Stimulated activated CD4-positive, alpha-beta T cell treated with anti-CD3 and anti-CD28 coated beads, Interleukin-2, amount 100 ng/mL, for 48 hours (primary cell): ENCODE data around the gene MED13.
"Not testable (repeated sequence)": the region's sequence is repeated elsewhere in the genome, so short reads cannot be mapped to it uniquely, and the experiment has no call there.

Source experiments
- DNase-seq, 2 donors: peaks; one replicate each; pipeline ENCODE4 v3.0.0-alpha.2; 2020

Gene MED13

GRCh38 chr17:61996916-61997605 lies 68.0 kb downstream of the MED13 start:
- no peak for DNase-seq

DNA sequence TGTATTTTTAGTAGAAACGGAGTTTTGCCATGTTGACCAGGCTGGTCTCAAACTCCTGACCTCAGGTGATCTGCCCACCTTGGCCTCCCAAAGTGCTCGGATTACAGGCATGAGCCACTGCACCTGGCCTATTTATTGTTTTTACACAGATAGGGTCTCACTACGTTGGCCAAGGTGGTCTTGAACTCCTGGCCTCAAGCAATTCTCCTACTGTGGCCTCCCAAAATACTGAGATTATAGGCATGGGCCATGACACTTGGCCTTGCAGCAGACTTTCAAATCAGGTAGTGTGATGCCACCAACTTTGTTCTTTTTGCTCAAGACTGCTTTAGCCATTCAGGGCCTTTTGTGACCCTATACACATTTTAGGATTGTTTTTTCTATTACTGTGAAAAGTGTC lies 75.6 kb downstream of the MED13 start:
- DNase-seq: no peak

DNA sequence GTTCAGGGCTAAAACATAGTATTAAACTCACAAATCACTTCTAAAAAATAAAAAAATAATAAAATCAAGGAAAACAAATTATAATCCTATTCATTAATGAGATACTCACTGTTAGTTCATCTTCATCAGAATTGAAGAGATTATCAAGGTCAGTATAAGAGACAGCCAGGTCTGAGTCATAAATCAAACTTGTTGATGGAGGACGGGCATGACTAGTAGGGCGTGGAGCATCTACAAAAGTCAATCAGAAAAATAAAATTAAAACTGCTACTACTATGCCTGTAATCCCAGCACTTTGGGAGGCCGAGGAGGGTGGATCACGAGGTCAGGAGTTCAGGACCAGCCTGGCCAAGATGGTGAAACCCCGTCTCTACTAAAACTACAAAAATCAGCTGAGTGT lies 78.2 kb downstream of the MED13 start:
- DNase-seq: no peak

DNA sequence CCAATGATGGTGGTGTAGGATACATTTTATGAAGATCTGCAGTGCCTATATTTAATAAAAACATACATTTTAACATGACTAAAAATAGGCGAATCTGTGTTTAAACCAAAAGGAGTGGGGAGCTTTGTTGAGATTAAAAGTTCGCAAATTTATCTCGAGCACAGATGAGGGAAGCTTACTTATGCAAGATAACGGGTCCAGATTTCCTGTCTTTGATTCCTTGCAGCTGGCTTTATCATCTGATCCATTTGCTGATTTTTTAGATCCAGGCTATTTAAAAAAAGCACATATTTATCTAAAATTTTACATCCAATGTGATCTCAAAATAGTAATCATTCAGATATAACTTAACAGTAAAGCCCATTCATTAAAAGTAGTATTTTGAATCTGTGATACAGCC lies 80.3 kb downstream of the MED13 start:
- no peak for DNase-seq

DNA sequence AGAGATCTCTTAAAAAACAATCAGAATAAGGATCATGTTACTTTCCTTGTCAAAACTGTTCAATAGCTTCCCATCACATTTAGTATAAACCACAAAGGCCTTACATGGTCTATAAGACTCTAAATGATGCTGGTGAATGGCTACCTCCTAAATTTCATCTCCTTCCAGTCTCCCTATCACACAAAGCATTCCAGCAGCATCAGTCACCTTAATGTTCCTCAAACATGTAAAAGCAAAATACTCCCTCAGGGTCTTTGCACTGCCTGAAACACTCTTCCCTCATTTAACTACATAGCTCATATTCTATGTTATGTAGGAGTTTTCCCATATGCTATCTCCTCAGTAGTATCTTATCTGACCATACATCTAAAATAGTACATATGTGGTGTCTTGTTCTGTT lies 83.8 kb downstream of the MED13 start:
- no peak for DNase-seq

GRCh38 chr17:61980535-61980934 lies 84.5 kb downstream of the MED13 start:
- no peak for DNase-seq

DNA sequence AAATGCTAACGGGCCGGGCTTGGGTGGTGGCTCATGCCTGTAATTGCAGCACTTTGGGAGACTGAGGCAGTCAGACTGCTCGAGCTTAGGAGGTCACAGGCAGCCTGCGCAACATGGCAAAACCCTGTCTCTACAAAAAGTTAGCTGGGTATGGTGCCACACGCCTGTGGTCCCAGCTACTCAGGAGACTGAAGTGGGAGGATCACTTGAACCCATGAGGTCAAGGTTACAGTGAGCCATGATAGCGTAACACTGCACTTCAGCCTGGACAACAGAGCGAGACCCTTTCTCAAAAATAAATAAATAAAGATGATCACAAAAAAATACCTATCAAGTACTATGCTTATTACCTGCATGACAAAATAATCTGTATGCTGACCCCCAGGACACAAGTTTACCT lies 91.0 kb downstream of the MED13 start:
- DNase-seq: no peak

DNA sequence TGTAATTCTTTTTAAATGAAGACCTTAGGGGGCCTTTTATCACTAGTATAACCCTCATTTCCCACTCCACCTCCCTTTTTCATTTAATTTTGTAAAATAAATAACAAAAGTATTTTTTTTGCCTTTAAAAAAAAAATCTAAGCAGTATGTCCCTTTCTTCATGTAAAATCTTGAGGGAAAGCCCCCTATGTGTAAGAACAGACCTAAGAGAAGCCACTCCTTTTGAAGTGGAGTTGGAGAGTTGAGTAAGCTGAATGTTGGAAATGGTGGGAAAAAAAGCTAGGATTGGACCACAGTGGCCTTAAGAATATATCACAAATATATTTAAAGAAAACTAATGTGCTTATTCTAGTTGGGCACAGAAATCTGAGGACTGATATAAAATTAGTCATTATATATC lies 92.8 kb downstream of the MED13 start:
- no peak for DNase-seq

DNA sequence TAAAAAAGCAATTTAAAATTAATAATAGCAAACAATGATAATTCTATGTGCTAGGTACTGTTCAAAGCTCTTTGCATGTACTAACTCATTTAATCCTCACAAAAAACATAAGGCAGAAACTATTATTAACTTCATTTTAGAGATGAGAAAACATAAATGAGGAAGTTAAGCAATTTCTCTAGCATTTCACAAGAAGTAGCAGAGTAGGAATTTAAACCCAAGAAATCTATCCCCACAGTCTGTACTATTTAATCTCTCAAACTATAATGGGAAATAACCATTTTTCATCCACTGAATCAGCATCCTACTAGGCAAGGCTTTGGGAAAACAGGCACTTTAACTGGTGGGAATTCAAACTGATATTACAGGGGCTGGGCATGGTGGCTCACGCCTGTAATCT lies 95.0 kb downstream of the MED13 start:
- DNase-seq: no peak

DNA sequence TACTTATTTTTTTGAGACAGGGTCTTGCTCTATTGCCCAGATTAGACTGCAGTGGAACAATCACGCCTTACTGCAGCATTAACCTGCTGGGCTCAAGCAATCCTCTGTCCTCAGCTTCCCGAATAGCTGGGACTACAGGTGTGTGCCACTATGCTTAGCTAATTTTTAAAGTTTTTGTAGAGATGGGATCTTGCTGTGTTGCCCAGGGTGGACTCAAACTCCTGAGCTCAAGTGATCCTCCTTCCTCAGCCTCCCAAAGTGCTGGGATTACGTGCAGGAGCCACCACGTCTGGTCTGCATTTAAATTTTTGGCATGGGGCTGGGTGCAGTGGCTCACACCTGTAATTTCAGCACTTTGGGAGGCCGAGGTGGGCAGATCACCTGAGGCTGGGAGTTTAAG lies 96.3 kb downstream of the MED13 start:
- DNase-seq: no peak

- DNase-seq: no peak
Measured at GRCh38 chr17:61967729-61968128, 97.3 kb downstream of the MED13 start.

- no peak for DNase-seq
Measured at GRCh38 chr17:61966191-61966590, 98.9 kb downstream of the MED13 start.

DNA sequence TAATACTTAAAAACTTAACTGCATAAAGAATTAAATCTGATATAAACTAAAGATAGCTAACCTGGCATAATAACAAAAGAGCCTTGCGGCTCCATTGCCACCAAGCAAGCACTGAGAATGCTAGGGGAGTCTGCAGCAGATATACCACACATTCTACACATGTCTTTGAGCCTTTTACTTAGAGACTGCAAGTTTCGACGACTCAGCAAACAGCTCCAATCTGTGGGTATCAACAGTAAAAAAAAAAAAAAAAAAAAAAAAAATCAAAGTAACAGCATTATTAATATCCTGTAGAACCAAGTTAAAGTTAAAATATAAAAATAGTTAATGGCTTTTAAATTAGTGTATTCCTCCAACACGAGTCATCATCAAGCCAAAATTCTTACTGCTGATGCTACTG lies 109.5 kb downstream of the MED13 start:
- DNase-seq: no peak

DNA sequence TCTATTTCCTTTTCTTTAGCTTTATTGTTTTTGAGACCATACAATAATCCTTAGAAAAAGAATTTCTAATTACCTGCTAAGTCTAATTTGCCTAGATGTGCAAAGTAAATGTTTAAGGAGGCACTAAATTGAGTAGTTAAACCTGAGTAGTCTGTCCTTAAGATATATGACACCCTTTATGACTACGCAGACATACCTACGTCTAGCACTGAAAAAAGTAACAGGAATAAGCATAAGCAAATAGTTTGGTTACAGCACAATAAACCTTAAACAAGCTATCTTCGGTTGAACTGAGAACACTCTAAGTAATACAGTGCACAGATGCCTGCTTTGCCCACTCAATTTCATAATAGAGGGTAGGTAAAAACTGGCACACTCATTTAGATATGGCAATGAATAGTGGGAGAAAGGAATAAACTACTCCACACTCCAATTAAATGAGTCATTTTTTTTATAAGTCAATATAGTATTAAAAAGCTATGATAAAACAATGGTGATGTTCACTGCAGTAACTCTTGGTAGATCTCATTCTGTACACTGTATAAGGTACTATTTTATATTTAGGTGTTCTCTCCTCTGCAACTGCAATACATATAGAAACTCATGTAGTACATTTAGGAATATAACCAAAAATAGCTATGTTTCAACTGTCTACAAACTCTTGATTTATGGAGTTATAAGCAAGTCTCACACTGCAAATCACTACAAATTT lies 117.6 kb downstream of the MED13 start:
- DNase-seq: no peak

- no peak for DNase-seq
Measured at GRCh38 chr17:61946359-61946758, 118.7 kb downstream of the MED13 start.

- DNase-seq: no peak
Measured at GRCh38 chr17:61943117-61943516, 122.0 kb downstream of the MED13 start.

GRCh38 chr17:61942085-61942484 lies 123.0 kb downstream of the MED13 start:
- DNase-seq: no peak

DNA sequence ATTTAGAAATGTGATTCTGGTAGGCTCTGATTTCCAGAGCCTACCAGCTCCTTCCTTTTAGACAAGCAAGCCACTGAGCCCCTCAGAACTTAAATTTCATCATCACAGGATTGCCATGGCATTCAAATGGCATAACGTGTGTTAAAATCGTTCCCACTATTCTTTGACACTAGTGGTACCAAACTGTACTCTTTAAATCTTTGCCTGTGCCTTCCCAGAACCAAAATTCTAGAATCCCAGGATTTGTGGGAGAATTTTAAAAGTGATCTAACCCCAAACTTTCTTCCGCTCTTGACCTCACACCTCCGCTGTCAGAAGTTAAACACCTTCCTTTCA lies 137.0 kb downstream of the MED13 start:
- DNase-seq: no peak

DNA sequence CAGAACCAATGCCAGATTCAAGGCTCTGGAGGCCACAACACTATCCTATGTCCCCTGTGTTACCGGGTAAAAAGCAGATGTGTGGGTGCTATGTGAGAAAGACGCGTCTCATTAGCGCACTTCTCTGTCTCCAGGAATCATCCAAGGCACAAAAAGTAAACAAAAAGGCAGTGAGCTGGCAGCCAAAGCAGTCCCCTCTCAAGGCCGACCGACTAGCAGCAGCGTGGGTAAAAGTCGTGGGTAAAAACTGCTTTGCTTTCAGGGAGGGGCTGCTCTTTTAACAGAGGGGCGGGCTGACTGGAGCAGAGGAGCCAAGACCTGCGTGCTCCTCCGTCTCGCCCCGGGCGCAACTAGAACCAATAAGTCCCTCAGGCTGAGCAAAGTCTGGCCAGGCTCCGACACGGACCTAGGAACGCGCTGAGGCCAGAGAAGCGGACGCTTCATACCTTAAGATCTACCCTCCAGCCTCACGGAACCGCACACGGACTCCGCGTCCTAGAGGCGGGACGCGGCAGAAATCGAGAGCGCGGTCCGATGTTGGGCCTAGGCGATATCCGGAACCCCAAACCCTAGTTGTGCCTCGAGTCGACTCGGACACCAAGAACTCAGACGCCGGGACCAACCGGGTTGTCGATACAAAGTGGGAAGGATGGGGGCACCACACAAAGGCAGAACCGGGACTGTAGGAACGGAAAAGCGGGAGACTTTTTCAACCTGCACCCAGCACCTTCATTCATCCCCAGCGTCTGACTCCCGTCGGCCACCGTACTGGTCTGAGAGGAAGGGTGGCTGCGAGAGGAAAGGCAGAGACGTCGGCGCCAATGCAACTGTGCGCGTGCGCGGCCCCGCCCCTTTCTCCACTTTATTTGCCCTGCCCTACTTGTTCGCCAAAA lies 137.6 kb downstream of the MED13 start, which contains the start of gene INTS2:
INTS2 (minus strand) TSS at position 775 of the 893 bp plus-strand sequence. CDS start 1,338 bp downstream, outside the sequence.
- peak; percentile 91 to 92 for DNase-seq

GRCh38 chr17:61926826-61927207 lies 138.3 kb downstream of the MED13 start:
- DNase-seq: no peak

DNA sequence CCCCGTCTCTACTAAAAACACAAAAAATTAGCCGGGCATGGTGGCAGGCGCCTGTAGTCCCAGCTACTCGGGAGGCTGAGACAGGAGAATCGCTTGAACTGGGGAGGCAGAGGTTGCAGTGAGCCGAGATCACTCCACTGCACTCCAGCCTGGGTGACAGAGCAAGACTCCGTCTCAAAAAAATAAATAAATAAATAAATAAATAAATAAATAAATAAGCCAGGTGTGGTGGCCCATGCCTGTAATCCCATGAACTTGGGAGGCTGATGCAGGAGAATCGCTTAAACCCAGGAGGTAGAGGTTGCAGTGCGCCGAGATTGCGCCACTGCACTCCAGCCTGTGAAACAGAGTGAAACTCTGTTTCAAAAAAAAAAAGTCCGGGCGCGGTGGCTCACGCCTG lies 149.9 kb downstream of the MED13 start:
- DNase-seq: not testable (repeated sequence)

GRCh38 chr17:61908292-61909037 lies 156.6 kb downstream of the MED13 start:
- no peak for DNase-seq

GRCh38 chr17:61907361-61907760 lies 157.7 kb downstream of the MED13 start:
- DNase-seq: no peak
